Duodenal mucosa (tissue), 2 donors: ENCODE data around the gene RUVBL1.

Experiments used
- H3K27ac ChIP-seq: one replicate; pipeline ENCODE4 v1.7.0; 2013; ENCODE audit warnings: low read depth, low read length
- H3K27me3 ChIP-seq, 2 donors: one replicate each; pipeline ENCODE4 v1.7.0; 2013; ENCODE audit warnings: low read length in 2 of 2, control low read depth in 1 of 2; ENCODE audit not compliant: insufficient read depth in 2 of 2, control insufficient read depth in 1 of 2
- H3K36me3 ChIP-seq, 2 donors: one replicate each; pipeline ENCODE4 v1.7.0; 2013; ENCODE audit warnings: low read length in 2 of 2, control low read depth in 1 of 2; ENCODE audit not compliant: insufficient read depth in 2 of 2, control insufficient read depth in 1 of 2
- H3K4me1 ChIP-seq, 2 donors: one replicate each; pipeline ENCODE4 v1.7.0; 2013; ENCODE audit warnings: low read length in 2 of 2, control low read depth in 1 of 2; ENCODE audit not compliant: insufficient read depth in 2 of 2, control insufficient read depth in 1 of 2
- H3K4me3 ChIP-seq, 2 donors: one replicate each; pipeline ENCODE4 v1.7.0; 2013; ENCODE audit warnings: low read length in 2 of 2, low read depth in 1 of 2
- H3K9ac ChIP-seq, 2 donors: one replicate each; pipeline ENCODE4 v1.7.0; 2013; ENCODE audit warnings: low read length in 2 of 2, low read depth in 1 of 2
- H3K9me3 ChIP-seq, 2 donors: one replicate each; pipeline ENCODE4 v1.7.0; 2013; ENCODE audit warnings: low read length in 2 of 2, control low read depth in 1 of 2; ENCODE audit not compliant: control insufficient read depth in 1 of 2

Gene RUVBL1

GRCh38 chr3:128070898-128071591 is 52.6 kb downstream of the RUVBL1 start:
- Histone ChIP-seq H3K9me3 (no peaks in the 10 kb centered on the region), H3K4me1 (peaks cover 8 to 11% of the 10 kb centered on the region in 2 donors), H3K4me3 (no peak overlapping the region), H3K27me3 (no peaks in the 10 kb centered on the region), H3K36me3 (peaks cover 52 to 68% of the 10 kb centered on the region in 2 donors), H3K9ac (no peak overlapping the region), H3K27ac (no peak overlapping the region)

- Histone ChIP-seq H3K4me1 (no peaks in the 10 kb centered on the region), H3K9me3 (no peaks in the 10 kb centered on the region), H3K4me3 (no peak overlapping the region), H3K27me3 (no peaks in the 10 kb centered on the region), H3K27ac (no peak overlapping the region), H3K36me3 (peaks cover 62 to 85% of the 10 kb centered on the region in 2 donors), H3K9ac (no peak overlapping the region)
These were observed 54.3 kb downstream of the RUVBL1 start for GRCh38 chr3:128069271-128069670.

- Histone ChIP-seq H3K4me3 (no peak overlapping the region), H3K4me1 (no peaks in the 10 kb centered on the region), H3K36me3 (peaks cover 71 to 95% of the 10 kb centered on the region in 2 donors), H3K27me3 (no peaks in the 10 kb centered on the region), H3K9me3 (no peaks in the 10 kb centered on the region), H3K9ac (no peak overlapping the region), H3K27ac (no peak overlapping the region)
These were observed 55.4 kb downstream of the RUVBL1 start for GRCh38 chr3:128068156-128068620.

- Histone ChIP-seq H3K9ac (no peak overlapping the region), H3K36me3 (peaks cover 76 to 97% of the 10 kb centered on the region in 2 donors)
These were observed 56.1 kb downstream of the RUVBL1 start for GRCh38 chr3:128067489-128067888.

GRCh38 chr3:128066676-128067075 is 56.9 kb downstream of the RUVBL1 start:
- H3K27me3 ChIP-seq: no peaks in the 10 kb centered on the region
- peaks cover 78 to 97% of the 10 kb centered on the region in 2 donors for H3K36me3 ChIP-seq
- H3K27ac ChIP-seq: no peak overlapping the region
- no peak overlapping the region for H3K9ac ChIP-seq
- no peak overlapping the region for H3K4me3 ChIP-seq
- H3K9me3 ChIP-seq: no peaks in the 10 kb centered on the region
- no peaks in the 10 kb centered on the region for H3K4me1 ChIP-seq

More at GRCh38 chr3:128067489-128067888, 56.1 kb downstream of the RUVBL1 start:
- no peak overlapping the region for H3K4me3 ChIP-seq
- H3K27ac ChIP-seq: no peak overlapping the region
- H3K27me3 ChIP-seq: no peaks in the 10 kb centered on the region
- no peaks in the 10 kb centered on the region for H3K9me3 ChIP-seq
- no peaks in the 10 kb centered on the region for H3K4me1 ChIP-seq

- Histone ChIP-seq H3K27ac (no peak overlapping the region), H3K36me3 (peaks cover 78 to 97% of the 10 kb centered on the region in 2 donors), H3K9me3 (no peaks in the 10 kb centered on the region), H3K4me3 (no peak overlapping the region), H3K4me1 (no peaks in the 10 kb centered on the region), H3K27me3 (no peaks in the 10 kb centered on the region), H3K9ac (no peak overlapping the region)
These were observed 57.5 kb downstream of the RUVBL1 start for GRCh38 chr3:128066114-128066513.

GRCh38 chr3:128064962-128065361 is 58.6 kb downstream of the RUVBL1 start:
- H3K9me3 ChIP-seq: no peaks in the 10 kb centered on the region
- H3K4me1 ChIP-seq: no peaks in the 10 kb centered on the region
- no peak overlapping the region for H3K27ac ChIP-seq
- no peaks in the 10 kb centered on the region for H3K27me3 ChIP-seq
- no peak overlapping the region for H3K4me3 ChIP-seq
- H3K9ac ChIP-seq: no peak overlapping the region
- H3K36me3 ChIP-seq: peaks cover 79 to 97% of the 10 kb centered on the region in 2 donors

- H3K27ac ChIP-seq: no peak overlapping the region
- H3K9me3 ChIP-seq: no peaks in the 10 kb centered on the region
- H3K4me3 ChIP-seq: no peak overlapping the region
- no peaks in the 10 kb centered on the region for H3K4me1 ChIP-seq
- no peaks in the 10 kb centered on the region for H3K27me3 ChIP-seq
- no peak overlapping the region for H3K9ac ChIP-seq
- peaks cover 79 to 98% of the 10 kb centered on the region in 2 donors for H3K36me3 ChIP-seq
These were observed 59.7 kb downstream of the RUVBL1 start for GRCh38 chr3:128063865-128064264.

GRCh38 chr3:128062033-128062745 is 61.4 kb downstream of the RUVBL1 start:
- no peaks in the 10 kb centered on the region for H3K27me3 ChIP-seq
- H3K4me3 ChIP-seq: no peak overlapping the region
- no peaks in the 10 kb centered on the region for H3K4me1 ChIP-seq
- peaks cover 64 to 93% of the 10 kb centered on the region in 2 donors for H3K36me3 ChIP-seq
- H3K27ac ChIP-seq: no peak overlapping the region
- no peak overlapping the region for H3K9ac ChIP-seq
- no peaks in the 10 kb centered on the region for H3K9me3 ChIP-seq
